HG03060 (cell line): ENCODE results near the gene OXA1L.
"Not testable (repeated sequence)": the region's sequence is repeated elsewhere in the genome, so short reads cannot be mapped to it uniquely, and the experiment has no call there.

Experiments
- ATAC-seq: cut with Tn5 transposase; IDR thresholded peaks from one replicate; pipeline ENCODE4 v1.9.1; 2021; ENCODE audit warnings: low read depth, moderate number of reproducible peaks; ENCODE audit not compliant: unreplicated experiment

Gene OXA1L

DNA sequence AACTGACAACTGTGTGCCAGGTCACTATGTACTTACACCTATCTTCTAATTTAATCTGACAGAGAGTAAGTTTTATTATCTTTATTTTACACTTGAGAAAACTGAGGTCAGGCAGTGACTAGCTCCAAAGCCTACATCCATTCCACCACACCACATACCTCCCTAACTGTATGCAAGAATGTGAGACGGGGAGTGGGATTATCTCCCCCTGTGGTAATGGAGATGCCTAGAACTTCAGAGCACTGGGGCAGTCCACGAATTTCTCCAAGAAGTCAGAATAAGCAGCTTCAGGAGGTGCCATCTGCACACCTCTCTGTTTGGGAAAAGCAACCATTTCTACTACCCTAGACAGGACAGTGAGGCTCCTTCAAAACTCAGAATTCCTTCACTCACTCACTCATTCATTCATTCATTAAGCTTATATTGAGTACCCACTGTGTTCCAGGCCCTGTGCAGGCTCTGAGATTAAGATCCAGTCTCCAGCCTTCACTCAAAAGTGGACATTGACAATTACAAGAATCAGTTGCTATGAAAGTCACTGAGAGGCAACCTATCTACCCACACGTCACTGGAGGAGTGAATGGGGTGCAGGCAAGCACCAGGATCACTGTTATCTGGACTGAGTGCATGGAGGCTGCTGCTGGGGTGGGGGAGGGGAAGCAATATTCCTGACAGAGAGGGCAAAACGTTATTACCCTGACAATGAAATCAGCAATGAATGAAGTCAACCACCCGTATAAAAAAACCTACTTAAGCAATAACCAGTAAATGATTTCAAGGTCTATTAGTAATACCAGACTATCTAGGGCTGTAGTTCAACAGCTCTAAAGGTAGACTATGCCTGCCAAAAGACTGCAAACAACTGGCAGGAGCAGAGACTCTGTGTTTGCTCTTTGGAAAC is 30.8 kb downstream of the OXA1L start:
- no peak for ATAC-seq

DNA sequence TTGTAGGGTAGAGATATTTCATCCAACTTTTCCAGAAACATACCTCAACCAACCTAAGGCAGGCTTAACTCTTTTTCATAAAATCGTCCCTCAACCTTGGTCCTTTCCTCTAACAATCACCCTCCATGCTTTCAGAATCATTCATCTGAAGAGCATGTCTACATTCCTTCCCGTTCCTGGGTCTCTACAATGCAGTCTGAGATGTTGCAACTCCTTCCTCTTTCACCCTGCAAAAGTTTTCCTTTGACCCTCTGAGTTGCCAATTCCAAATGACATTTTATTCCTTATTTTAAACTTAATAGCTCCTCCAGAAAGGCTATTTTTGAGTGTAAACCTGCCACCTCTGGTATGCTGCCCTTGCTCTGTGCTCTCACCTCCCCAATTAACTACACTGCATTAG is 32.0 kb downstream of the OXA1L start:
- no peak for ATAC-seq

DNA sequence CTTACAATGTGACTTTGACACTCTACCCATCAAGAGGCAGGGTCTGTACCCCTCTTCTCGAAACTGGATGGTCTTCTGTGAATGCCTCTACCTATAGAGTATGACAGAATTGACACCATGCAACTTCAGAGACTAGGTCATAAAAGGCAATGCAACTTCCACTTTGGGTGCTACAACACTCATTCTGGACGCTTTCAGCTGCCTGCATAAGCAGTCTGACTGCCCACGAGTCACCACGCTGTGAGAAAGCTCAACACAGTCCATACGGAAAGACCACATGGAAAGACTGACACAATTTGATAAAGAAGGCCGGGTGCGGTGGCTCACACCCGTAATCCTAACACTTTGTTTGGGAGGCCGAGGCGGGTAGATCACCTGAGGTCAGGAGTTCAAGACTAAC is 33.9 kb downstream of the OXA1L start:
- ATAC-seq = no peak

DNA sequence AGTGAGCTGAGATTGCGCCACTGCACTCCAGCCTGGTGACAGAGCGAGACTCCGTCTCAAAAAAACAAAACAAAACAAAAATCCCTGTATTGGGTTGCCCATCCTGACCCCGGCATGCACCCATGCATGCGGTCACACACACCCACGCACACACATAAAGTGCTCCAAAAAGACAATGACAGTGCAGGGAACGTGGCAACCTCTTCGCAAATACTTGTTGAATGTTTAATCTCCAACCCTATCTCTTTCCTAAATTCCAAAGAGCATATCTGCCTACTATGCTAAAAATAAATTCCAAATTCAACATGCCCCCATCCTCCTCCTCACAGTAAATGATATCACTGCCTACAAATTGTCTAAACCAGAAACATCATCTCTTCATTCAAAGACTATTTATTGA is 35.2 kb downstream of the OXA1L start:
- ATAC-seq = no peak

DNA sequence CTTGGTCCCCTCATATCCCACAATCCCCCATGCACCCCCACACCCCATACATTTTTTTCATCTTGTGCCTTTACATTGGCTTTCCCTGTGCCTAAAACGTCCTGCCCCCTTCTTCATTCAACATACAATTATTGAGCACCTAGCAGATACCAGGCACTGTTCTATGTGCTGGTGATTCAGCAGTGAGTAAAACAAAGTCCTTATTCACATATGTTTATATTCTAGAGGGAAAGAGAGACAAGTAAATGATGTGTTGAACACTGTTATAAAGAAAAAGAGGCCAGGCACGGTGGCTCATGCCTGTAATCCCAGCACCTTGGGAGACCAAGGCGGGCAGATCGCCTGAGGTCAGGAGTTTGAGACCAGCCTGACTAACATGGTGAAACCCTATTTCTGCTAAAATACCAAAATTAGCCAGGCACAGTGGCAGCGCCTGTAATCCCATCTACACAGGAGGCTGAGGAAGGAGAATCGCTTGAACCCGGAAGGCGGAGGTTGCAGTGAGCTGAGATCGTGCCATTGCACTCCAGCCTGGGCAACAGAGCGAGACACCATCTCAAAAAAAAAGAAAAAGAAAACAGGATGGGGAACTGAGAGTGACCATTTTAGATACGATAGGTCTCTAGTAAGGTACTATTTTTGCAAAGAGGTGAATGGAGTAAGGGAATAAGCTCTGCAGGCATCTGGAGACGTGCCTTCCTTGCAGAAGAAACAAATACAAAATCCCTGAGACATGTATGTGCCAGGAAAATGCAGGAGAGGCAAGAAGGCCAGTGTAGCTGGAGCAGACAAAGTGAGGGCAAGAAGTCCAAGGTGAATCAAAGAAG is 36.6 kb downstream of the OXA1L start:
- no peak for ATAC-seq

DNA sequence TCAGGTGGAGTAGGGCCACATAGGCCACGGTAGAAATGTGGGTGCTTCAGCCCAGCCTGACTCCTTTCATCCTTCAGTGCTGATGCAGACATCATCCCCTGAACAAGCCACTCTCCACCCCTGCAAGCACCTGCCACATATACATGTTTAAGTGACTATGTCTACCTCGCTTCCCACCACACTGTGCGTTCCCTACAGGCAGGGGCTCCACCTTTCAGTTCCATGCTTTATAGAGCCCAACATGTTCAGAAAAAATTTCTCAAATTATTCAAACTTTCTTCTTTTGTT is 37.1 kb downstream of the OXA1L start:
- no peak for ATAC-seq

DNA sequence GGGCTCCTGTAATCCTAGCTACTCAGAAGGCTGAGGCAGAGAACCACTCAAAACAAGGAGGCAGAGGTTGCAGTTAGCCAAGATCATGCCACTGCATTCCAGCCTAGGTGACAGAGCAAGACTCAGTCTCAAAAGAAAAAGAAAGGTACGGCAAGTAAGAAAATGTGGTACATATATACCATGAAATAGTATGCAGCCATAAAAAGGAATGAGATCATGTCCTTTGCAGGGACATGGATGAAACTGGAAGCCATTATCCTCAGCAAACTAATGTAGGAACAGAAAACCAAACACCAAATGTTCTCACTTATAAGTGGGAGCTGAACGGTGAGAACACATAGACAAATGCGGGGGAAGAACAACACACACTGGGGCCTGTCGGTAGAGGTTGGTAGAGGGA is 38.7 kb downstream of the OXA1L start:
- ATAC-seq = not testable (repeated sequence)

DNA sequence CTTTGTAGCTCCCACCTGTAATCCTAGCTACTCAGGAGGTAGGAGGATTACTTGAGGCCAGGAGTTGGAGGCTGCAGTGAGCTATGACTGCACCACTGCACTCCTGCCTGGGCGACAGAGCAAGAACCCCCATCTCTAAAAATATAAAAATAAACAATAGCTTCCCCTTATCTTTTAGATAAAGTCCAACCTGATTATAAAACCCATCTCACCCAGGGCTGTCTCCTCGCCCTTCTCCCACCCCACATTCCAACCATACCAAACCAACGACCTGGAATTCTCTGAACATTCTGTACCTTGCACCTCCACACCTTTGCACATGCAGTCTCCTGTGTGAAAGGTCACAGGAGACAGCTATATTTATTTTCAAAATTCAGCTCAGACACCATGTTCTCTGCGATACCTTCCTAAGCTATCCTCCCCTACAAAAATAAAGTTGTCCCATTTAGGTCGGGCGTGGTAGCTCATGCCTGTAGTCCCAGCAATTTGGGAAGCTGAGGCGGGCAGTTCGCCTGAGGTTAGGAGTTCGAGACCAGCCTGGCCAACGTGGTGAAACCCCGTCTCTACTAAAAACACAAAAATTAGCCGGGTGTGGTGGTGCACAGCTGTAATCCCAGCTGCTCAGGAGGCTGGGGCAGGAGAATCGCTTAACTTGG is 41.1 kb downstream of the OXA1L start:
- no peak for ATAC-seq

DNA sequence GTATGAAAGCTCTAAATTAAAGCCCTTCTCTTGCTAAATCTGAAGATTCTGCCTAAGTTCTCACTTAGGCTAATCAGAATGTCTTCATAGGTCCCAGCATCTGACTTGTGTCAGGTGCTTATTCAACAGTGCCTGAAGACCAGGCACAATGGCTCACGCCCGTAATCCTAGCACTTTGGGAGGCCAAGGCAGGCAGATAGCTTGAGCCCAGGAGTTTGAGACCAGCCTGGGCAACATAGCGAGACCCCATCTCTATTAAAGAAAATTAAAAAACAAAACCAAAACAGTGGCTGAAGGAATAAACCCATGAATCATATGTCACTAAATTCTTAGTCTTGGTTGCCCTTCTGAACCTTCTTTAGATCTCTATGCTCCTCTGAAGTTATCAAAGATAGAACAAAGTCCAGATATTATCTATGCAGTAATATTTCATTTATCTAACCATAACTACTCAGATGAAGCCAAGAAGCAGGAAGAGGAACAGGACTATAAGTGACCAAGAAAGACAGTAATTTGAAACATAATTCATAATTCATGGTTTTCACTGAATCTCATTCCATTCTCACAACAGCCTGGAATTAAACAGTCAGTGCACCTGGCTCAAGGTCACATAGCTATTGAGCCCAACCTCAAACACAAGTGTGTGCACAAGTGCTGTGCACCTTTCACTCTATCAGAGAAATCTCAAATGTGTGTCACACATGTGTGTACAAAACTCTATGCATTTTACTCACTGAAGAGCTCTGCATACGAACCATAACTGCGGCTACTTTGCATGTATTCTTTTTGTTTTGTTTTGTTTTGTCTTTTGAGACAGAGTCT is 42.1 kb downstream of the OXA1L start:
- no peak for ATAC-seq

DNA sequence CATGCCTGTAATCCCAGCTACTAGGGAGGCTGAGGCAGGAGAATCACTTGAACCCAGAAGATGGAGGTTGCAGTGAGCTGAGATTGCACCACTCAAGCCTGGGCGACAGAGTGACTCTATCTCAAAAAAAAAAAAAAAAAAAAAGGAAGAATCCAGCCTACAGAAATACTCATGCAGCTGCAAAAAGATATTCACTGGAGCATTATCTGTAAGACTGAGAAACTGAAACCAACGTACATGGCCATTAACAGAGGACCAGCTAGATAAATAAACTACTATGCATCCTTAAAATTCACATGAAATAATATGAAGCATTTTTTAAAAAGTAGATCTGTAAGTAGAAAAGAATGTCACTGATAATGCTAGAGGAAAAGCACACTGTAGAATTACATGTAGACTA is 45.2 kb downstream of the OXA1L start:
- no peak for ATAC-seq

DNA sequence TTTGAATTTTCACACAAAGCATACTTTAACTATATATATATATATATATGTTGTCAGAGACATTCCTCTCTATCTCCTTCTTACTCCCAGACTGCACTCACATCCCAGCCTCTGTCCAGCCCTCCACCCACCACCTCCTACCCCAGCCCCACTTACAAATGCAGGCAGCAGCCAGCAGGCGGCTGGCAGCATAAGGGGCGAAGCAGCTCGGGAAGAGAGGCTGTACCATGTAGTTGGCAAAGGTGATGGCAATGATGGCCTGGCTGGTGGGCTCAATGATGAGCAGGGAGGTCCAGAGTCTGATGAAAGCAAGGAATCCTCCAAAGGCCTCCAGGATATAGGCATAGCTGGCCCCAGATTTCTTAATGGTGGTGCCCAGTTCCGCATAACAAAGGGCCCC is 46.3 kb downstream of the OXA1L start:
- ATAC-seq = no peak

DNA sequence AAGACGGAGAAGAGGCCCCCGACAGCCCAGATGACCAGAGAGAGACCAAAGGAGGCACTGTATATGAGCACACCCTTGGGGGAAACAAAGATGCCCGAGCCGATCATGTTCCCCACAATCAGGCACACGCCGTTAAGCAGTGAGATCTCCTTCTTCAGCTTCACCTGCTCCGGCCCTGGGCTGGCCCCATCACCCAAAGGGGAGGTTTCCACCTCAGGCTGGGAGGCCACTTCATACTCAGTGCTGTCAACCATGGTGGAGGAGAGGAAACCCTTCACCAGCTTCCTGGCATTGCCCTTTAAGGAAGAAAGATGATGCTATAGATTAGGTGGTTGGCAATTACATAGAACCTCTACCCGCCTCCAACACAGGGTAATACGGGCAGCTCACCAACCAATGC is 46.7 kb downstream of the OXA1L start:
- no peak for ATAC-seq

DNA sequence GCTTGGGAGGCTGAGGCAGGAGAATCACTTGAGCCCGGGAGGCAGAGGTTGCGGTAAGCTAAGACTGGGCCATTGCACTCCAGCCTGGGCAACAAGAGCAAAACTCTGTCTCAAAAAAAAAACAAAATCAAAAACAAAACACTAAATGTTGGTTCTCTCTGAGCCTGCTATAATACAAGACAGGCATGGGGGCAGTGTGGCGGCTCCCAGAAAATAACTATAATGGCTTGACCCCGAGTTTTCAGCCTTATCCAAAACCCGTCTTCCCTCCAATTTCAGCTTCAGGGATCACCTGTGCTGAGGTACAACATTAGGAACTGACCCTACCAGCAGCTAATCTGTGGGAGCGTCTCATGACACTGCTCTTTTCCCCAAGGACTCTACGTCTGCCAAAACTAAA is 47.9 kb downstream of the OXA1L start:
- ATAC-seq = no peak

DNA sequence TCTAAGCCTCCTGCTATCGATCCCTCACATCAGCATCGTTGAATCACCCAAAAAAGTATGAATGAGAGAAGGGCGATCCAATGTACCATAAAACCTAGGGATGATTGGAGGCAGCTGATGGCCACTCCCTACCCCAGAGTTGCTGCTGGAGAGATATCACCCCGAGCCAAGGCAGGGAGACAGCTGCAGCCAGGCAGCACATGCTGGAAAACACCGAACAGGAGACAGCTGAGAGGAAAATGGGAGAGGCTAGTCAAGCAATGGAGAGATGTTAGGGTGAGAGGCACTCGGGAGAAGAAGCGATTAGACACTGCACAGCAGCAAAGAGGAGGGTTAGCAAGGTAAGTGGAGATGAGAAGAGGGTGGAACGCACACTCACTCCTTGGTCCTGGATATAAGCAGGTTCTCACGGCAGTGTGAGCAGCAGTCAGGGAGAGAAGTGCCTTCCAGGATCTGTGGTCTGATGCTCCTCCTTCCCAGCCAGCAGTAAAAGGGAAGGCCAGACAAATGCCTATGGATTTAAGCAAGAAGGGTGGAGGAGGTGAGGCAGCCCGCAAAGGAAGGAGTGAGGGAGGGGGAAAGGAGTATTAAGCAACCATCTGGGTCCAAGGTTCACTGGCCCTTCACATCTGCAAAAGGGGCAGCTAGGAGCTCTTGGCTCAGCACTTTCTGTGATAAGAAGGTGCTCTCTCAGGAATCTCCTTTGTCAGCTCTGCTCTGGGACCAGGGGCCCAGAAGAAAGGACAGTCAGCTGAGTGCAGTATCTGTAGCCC is 48.6 kb downstream of the OXA1L start, which contains the start of gene SLC7A7:
Gene SLC7A7 (minus strand): TSS at position 495 of the 773 bp plus-strand sequence. CDS start 2,037 bp downstream, outside the sequence.
- no peak for ATAC-seq

DNA sequence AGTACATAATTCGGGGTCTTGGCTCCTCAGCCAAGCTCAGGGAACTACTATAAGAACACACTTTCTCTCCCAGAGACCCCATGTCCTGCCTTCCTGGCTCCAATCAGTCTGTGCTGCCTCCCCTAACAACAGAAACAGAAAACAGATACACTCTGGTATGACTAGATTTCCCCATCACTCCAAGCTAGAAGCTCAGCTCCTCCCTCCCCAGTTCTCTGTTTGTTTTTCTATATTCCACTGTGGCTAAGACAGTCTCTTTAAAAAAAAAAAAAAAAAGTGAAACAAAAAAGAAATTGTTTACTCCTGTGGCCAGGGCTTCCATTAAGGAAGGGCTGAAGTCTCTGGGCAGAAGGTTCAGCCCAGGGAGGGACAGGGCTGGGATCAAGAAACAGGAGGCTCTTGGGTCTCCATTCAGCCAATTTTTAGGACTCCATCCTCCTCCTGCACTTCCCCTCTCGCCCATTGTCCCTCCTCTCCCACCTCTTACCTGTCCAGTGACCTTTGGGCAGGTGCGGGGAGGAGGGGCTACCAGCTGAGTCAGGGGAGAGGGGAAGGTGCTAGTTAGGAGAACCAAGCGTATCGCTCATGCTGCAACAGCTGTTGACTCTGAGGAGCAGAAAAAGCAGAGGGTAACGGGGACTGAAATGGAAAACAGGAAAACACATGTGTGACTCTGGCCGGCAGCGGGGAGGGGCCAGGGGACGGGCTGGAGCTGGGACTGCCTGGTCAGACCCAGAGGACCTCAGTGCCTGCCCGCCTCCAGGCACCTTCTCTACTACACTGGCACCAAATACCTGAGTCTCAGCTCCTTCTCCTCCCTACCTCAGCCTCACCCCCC is 52.9 kb downstream of the OXA1L start:
- no peak for ATAC-seq

DNA sequence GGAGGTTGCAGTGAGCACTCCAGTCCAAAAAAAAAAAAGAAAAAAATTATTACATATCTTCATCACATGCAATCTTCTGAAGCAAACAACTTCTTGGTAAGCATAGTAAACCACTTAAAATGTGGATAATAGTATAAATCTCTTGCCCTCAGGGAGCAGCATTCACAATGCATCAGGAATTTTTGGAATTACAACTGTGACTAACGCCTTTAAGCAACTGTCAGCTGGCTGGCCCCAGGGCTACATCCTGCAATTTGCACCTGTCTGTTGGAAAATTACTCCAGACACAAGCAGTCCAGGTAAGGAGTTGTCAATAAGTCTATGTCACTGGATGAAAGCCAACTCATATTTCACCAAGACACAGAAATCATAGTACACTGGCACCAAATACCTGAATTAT is 54.2 kb downstream of the OXA1L start:
- ATAC-seq = no peak

DNA sequence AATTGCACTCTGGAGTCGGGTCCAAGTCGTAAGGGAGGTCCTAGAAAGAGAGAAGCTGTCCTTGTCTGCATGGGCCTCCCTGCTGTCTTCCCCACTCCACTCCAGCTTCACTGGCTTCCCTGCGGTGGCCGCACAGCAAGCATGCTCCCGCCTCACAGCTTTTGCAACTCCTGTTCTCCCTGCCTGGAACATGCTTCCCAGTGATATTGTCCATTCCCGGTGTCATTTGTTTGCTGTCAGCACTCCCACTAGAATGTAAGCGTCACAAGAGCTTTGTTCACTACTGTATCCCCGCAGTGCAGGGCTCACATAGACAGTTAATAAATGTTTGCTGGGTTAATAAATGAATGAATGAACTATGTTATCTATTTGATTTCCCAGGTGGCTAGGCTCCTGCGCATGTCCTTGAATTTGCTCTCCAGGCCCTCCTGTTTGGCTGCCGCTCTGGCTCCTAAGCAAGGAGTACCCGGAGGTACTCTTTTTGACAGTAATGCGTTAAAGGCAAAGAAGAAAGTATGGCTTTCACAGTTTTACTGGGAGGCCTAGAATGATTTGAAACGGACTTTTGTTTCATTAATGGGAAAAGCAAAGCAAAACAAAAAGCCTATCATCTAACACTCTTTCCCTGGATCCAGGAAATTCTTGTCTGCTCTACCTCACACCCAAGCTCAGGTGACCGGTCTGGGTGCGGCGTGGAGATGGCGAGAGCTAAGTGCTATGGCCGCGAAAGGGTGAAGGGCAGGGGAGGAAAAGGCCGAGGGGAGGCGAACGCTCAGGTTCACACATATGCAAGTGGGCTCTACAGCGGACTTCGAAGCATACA is 54.9 kb downstream of the OXA1L start:
- ATAC-seq = no peak

DNA sequence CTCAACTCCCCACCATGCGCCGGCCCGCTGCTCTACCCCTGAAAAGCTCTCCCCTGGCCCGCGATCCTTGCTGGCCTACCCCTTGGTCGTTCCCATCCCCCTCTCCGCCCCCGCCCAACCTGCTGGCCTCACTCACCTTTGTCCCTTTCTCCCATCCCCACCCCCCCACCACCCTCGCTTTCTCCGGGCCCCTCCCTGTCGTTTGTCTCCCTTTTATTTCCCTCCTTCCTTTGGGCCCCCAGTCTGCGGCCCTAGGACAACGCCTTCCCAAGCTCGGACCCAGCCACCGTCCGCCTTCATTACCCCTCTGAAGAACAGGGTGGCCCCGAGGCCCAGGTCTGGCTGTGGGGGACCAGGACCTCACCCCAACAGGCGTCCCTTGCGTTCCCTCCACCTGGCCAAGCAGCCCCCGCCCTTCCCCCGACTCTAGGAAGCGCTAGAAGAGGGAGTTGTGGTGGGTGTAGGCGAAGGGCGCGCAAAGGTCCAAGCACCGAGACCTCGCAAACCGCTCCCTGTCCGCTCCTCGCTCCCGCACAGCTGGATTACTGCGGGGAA is 55.6 kb downstream of the OXA1L start:
- no peak for ATAC-seq
